Measurements from ENCODE around the gene CDH13.
A peak's percentile ranks its signal among the peaks of the same experiment; 100 is the strongest.

CDH13 gene

GRCh38 chr16:83215406-83216001 is 588.7 kb downstream of the CDH13 start:
- DNase-seq (ENCODE audit: low read depth in 2 of 3, low spot score in 2 of 3): peak; percentile 8 to 58 (median 39)

GRCh38 chr16:83219285-83219684 is 592.5 kb downstream of the CDH13 start:
- no peak for DNase-seq (ENCODE audit: low read depth in 2 of 3, low spot score in 2 of 3)

- DNase-seq (ENCODE audit: low read depth in 2 of 3, low spot score in 2 of 3): no peak
Measured at GRCh38 chr16:83220066-83220465, 593.3 kb downstream of the CDH13 start.

- no peak for DNase-seq (ENCODE audit: low read depth in 2 of 3, low spot score in 2 of 3)
Measured at GRCh38 chr16:83224642-83225041, 597.9 kb downstream of the CDH13 start.

GRCh38 chr16:83227336-83227735 is 600.6 kb downstream of the CDH13 start:
- DNase-seq (ENCODE audit: low read depth in 2 of 3, low spot score in 2 of 3): no peak

GRCh38 chr16:83231729-83232128 is 605.0 kb downstream of the CDH13 start:
- no peak for DNase-seq (ENCODE audit: low read depth in 2 of 3, low spot score in 2 of 3)

- no peak for DNase-seq (ENCODE audit: low read depth in 2 of 3, low spot score in 2 of 3)
Measured at GRCh38 chr16:83233153-83233552, 606.4 kb downstream of the CDH13 start.

GRCh38 chr16:83238949-83239691 is 612.4 kb downstream of the CDH13 start:
- no peak for DNase-seq (ENCODE audit: low read depth in 2 of 3, low spot score in 2 of 3)

- DNase-seq (ENCODE audit: low read depth in 2 of 3, low spot score in 2 of 3): no peak
Measured at GRCh38 chr16:83244057-83244456, 617.3 kb downstream of the CDH13 start.

- DNase-seq (ENCODE audit: low read depth in 2 of 3, low spot score in 2 of 3): no peak
Measured at GRCh38 chr16:83245061-83245460, 618.3 kb downstream of the CDH13 start.

- no peak for DNase-seq (ENCODE audit: low read depth in 2 of 3, low spot score in 2 of 3)
Measured at GRCh38 chr16:83247767-83248372, 621.1 kb downstream of the CDH13 start.

GRCh38 chr16:83248735-83249463 is 622.1 kb downstream of the CDH13 start:
- no peak for DNase-seq (ENCODE audit: low read depth in 2 of 3, low spot score in 2 of 3)

- DNase-seq (ENCODE audit: low read depth in 2 of 3, low spot score in 2 of 3): no peak
Measured at GRCh38 chr16:83253521-83253920, 626.8 kb downstream of the CDH13 start.

- no peak for DNase-seq (ENCODE audit: low read depth in 2 of 3, low spot score in 2 of 3)
Measured at GRCh38 chr16:83258366-83258928, 631.7 kb downstream of the CDH13 start.

GRCh38 chr16:83266848-83267553 is 640.2 kb downstream of the CDH13 start:
- no peak for DNase-seq (ENCODE audit: low read depth in 2 of 3, low spot score in 2 of 3)

GRCh38 chr16:83268169-83268568 is 641.4 kb downstream of the CDH13 start:
- no peak for DNase-seq (ENCODE audit: low read depth in 2 of 3, low spot score in 2 of 3)

- DNase-seq (ENCODE audit: low read depth in 2 of 3, low spot score in 2 of 3): no peak
Measured at GRCh38 chr16:83269048-83269447, 642.3 kb downstream of the CDH13 start.

GRCh38 chr16:83269541-83269940 is 642.8 kb downstream of the CDH13 start:
- DNase-seq (ENCODE audit: low read depth in 2 of 3, low spot score in 2 of 3): no peak

- DNase-seq (ENCODE audit: low read depth in 2 of 3, low spot score in 2 of 3): no peak
Measured at GRCh38 chr16:83270061-83270460, 643.3 kb downstream of the CDH13 start.

GRCh38 chr16:83270640-83271039 is 643.9 kb downstream of the CDH13 start:
- DNase-seq (ENCODE audit: low read depth in 2 of 3, low spot score in 2 of 3): no peak

GRCh38 chr16:83271123-83271522 is 644.4 kb downstream of the CDH13 start:
- DNase-seq (ENCODE audit: low read depth in 2 of 3, low spot score in 2 of 3): no peak

Data from activated CD8-positive, alpha-beta memory T cell treated with anti-CD3 and anti-CD28 coated beads for 48 hours (primary cell).